ENCODE data around the gene PC. TPM values are rescaled to one million over a fixed set of nuclear protein-coding genes. Genes with fewer than 3 reads are reported as not detected.

Gene PC
- polyA plus RNA-seq, 3 donors: 4.6 to 7.1 (median 6.0) TPM

DNA sequence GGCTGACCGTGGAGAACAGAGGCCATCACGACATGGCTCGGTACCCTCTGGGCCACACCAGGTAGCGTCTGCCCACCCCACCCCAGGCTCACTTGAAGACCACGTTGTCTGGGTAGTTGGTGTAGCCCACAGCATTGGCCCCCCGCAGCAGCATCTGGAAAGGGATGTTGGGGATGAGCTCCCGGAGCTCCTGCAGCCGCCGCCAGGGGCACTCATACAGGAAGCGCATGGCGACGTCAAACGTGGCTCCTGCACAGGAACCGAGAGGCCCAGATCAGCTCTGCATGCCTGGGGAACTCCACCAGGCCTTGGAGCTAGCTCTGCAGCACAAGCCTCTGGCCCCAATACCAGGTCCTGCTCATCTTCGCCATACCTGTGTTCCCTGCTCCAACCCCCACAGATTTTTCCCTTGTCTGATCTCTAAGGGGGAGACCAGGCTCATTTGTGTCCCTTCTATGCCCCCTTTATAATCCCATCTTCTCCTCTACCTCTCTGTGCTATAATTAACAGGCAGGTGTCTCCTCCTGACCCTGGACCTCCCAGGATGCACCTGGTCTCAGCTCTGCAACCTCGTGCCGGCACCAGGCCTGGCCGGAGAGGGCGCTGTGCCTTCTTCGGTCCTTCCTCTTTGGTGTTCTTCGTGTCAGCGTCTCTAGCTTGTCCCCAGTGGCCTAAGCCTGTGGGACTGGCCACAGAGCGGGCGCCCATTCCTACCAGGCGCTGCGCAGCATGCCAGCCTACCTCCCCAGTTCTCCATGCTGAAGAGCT lies 106.3 kb downstream of the PC start:
- Histone ChIP-seq H3K79me2 (ENCODE audit: insufficient read depth, low read length) (no peaks in the 10 kb centered on the region), H3K4me1 (ENCODE audit: control insufficient read depth in 1 of 2, insufficient read depth in 2 of 2, low read length in 2 of 2) (peaks cover 16 to 19% of the 10 kb centered on the region in 2 donors), H3K4me3 (replicated peaks in 1 of 3; ENCODE audit: low read depth in 2 of 3, low read length in 3 of 3) (no peak overlapping the region), H3K9ac (ENCODE audit: insufficient read depth, low read length, poor library complexity, severe bottlenecking) (no peak overlapping the region), H3K4me2 (replicated peaks; ENCODE audit: extremely low read depth, low read length, poor library complexity, severe bottlenecking) (no peak overlapping the region), H3K27me3 (ENCODE audit: control insufficient read depth in 2 of 2, insufficient read depth in 2 of 2, low read length in 2 of 2) (no peaks in the 10 kb centered on the region), H3K9me3 (replicated peaks in 1 of 2; ENCODE audit: control insufficient read depth in 1 of 2, insufficient read depth in 1 of 2, low read length in 2 of 2) (no peaks in the 10 kb centered on the region), H2AFZ (ENCODE audit: insufficient read depth, low read depth, low read length, poor library complexity, severe bottlenecking) (peak overlapping the region; percentile 54), H3K36me3 (replicated peaks in 1 of 2; ENCODE audit: control insufficient read depth in 1 of 2, insufficient read depth in 2 of 2, low read length in 2 of 2) (peaks cover 15 to 21% of the 10 kb centered on the region in 2 donors), H4K20me1 (ENCODE audit: insufficient read depth, low read length) (no peaks in the 10 kb centered on the region), H3K27ac (ENCODE audit: low read depth in 1 of 2, low read length in 2 of 2) (no peak overlapping the region)
- intact Hi-C loops (cut with micrococcal nuclease): no loop called here
- Mint-ChIP-seq H3K9me3 (no peaks in the 10 kb centered on the region), H3K27ac (peak overlapping the region in 2 of 7 donors; percentile 22 to 50), H3K27me3 (ENCODE audit: low read depth in 3 of 3) (peaks cover 0 to 3% (median 0%) of the 10 kb centered on the region in 3 donors), H3K36me3 (peaks cover 4 to 20% of the 10 kb centered on the region in 2 donors), H3K4me3 (peak overlapping the region; percentile 27 to 46), H3K4me1 (peaks cover 23% of the 10 kb centered on the region)
- TF ChIP-seq, protein P1, sequence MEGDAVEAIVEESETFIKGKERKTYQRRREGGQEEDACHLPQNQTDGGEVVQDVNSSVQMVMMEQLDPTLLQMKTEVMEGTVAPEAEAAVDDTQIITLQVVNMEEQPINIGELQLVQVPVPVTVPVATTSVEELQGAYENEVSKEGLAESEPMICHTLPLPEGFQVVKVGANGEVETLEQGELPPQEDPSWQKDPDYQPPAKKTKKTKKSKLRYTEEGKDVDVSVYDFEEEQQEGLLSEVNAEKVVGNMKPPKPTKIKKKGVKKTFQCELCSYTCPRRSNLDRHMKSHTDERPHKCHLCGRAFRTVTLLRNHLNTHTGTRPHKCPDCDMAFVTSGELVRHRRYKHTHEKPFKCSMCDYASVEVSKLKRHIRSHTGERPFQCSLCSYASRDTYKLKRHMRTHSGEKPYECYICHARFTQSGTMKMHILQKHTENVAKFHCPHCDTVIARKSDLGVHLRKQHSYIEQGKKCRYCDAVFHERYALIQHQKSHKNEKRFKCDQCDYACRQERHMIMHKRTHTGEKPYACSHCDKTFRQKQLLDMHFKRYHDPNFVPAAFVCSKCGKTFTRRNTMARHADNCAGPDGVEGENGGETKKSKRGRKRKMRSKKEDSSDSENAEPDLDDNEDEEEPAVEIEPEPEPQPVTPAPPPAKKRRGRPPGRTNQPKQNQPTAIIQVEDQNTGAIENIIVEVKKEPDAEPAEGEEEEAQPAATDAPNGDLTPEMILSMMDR (IDR thresholded peaks at IDR 0.05): peak; percentile 57
- WGBS (ENCODE audit: insufficient coverage): 67% methylated on average over 24 of the region's 26 CpGs
- peak; percentile 31 to 63 (median 37) for DNase-seq

DNA sequence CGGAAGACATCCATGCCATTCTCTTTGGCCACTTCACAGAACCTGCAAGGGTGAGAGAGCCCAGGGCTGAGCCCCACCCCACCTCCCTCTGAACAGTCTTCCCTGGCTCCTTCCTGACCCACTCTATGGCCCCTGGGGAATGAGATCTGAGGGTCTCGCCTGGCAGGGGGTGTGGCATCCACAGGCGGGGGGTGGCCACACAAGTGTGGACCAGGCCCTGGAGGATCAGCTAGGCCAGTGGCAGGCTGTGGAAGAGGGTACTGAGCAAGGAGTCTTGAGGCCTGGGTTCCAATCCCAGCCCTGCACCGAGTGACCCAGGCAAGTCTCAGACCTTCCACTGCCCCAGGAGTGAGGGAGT lies 107.0 kb downstream of the PC start:
- peaks cover 26% of the 10 kb centered on the region for H3K4me1 Mint-ChIP-seq
- WGBS (ENCODE audit: insufficient coverage): 100% methylated on average over 2 of the region's 4 CpGs
- Histone ChIP-seq H3K4me2 (replicated peaks; ENCODE audit: extremely low read depth, low read length, poor library complexity, severe bottlenecking) (no peak overlapping the region), H4K20me1 (ENCODE audit: insufficient read depth, low read length) (no peaks in the 10 kb centered on the region), H3K79me2 (ENCODE audit: insufficient read depth, low read length) (no peaks in the 10 kb centered on the region), H3K9me3 (replicated peaks in 1 of 2; ENCODE audit: control insufficient read depth in 1 of 2, insufficient read depth in 1 of 2, low read length in 2 of 2) (no peaks in the 10 kb centered on the region), H3K27ac (ENCODE audit: low read depth in 1 of 2, low read length in 2 of 2) (no peak overlapping the region), H2AFZ (ENCODE audit: insufficient read depth, low read depth, low read length, poor library complexity, severe bottlenecking) (peak overlapping the region; percentile 54), H3K9ac (ENCODE audit: insufficient read depth, low read length, poor library complexity, severe bottlenecking) (no peak overlapping the region), H3K36me3 (replicated peaks in 1 of 2; ENCODE audit: control insufficient read depth in 1 of 2, insufficient read depth in 2 of 2, low read length in 2 of 2) (peaks cover 22 to 27% of the 10 kb centered on the region in 2 donors), H3K4me3 (replicated peaks in 1 of 3; ENCODE audit: low read depth in 2 of 3, low read length in 3 of 3) (no peak overlapping the region), H3K27me3 (ENCODE audit: control insufficient read depth in 2 of 2, insufficient read depth in 2 of 2, low read length in 2 of 2) (no peaks in the 10 kb centered on the region), H3K4me1 (ENCODE audit: control insufficient read depth in 1 of 2, insufficient read depth in 2 of 2, low read length in 2 of 2) (peaks cover 16 to 19% of the 10 kb centered on the region in 2 donors)
- H3K27me3 Mint-ChIP-seq (ENCODE audit: low read depth in 3 of 3): peaks cover 0 to 3% (median 0%) of the 10 kb centered on the region in 3 donors
- intact Hi-C loops (cut with micrococcal nuclease): no loop called here
- H3K9me3 Mint-ChIP-seq: no peaks in the 10 kb centered on the region
- no peak overlapping the region for H3K27ac Mint-ChIP-seq
- no peak for DNase-seq
- no peak overlapping the region for H3K4me3 Mint-ChIP-seq
- TF ChIP-seq, protein P1 (IDR thresholded peaks at IDR 0.05): no peak
- H3K36me3 Mint-ChIP-seq: peaks cover 9 to 26% of the 10 kb centered on the region in 2 donors
